BLaER1 (cell line): ENCODE data around the gene GCC2.
"Not testable (repeated sequence)": the region's sequence is repeated elsewhere in the genome, so short reads cannot be mapped to it uniquely, and the experiment has no call there.

Experiments used
- H3K27ac ChIP-seq: shearing (Covaris generic); formaldehyde crosslinking; 2 replicates; pipeline ENCODE4 v1.8.1; 2022
- H3K27me3 ChIP-seq: shearing (Covaris generic); formaldehyde crosslinking; 2 replicates; pipeline ENCODE4 v1.8.1; 2022
- H3K36me3 ChIP-seq: shearing (Covaris generic); formaldehyde crosslinking; 2 replicates; pipeline ENCODE4 v1.8.1; 2022
- H3K4me1 ChIP-seq: shearing (Covaris generic); formaldehyde crosslinking; 2 replicates; pipeline ENCODE4 v1.8.1; 2022
- H3K4me2 ChIP-seq: shearing (Covaris generic); formaldehyde crosslinking; 2 replicates; pipeline ENCODE4 v1.8.1; 2022
- H3K4me3 ChIP-seq: shearing (Covaris generic); formaldehyde crosslinking; 2 replicates; pipeline ENCODE4 v1.8.1; 2022
- H3K9ac ChIP-seq: shearing (Covaris generic); formaldehyde crosslinking; 2 replicates; pipeline ENCODE4 v1.8.1; 2022
- H3K9me3 ChIP-seq: shearing (Covaris generic); formaldehyde crosslinking; 2 replicates; pipeline ENCODE4 v1.8.1; 2022
- H4K20me1 ChIP-seq: shearing (Covaris generic); formaldehyde crosslinking; 2 replicates; pipeline ENCODE4 v1.8.1; 2022
- Cebpa-rat ChIP-seq: shearing (Covaris generic); IDR thresholded peaks from 2 replicates; pipeline ENCODE4 v1.8.1; 2022

GCC2 gene

DNA sequence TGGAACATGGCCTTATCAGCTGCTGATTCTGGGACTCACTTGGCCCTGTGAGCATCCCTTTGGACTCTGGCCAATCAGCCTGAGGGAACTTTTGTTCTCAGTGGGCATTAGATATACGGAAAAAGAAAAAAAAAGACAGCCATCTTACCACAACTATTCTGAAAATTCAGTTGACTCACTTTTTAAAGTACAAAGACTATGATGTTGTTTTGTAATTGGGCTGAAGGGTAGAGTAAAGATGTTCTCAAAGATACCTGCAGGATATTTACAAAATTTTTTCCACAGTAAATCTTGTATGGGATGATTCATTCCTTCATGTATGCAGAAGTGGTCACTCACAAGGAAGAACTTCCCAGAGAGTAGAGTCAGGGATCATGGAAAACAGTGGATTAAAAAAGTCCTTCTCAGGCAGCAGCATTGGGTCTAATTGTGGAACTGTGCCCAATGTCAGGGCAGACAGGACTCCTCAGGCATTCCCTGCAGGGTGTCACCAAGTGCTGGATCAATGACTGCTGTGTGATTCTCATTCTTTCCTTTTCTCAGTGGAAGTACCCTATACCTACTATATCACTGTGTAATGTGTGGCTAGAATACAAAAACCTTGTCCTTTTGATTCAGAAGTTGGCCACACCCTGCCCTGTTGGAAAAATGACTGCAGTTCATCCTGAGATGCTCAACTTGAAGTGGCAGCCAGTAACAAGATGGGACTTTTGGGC lies 35.9 kb upstream of the GCC2 start:
- no peaks in the 10 kb centered on the region for H4K20me1 ChIP-seq
- H3K36me3 ChIP-seq: no peaks in the 10 kb centered on the region
- no peak overlapping the region for H3K9ac ChIP-seq
- H3K27me3 ChIP-seq: no peaks in the 10 kb centered on the region
- H3K4me1 ChIP-seq: no peaks in the 10 kb centered on the region
- no peak overlapping the region for H3K4me2 ChIP-seq
- no peak overlapping the region for H3K27ac ChIP-seq
- H3K9me3 ChIP-seq: no peaks in the 10 kb centered on the region
- TF ChIP-seq Cebpa-rat: no peak
- no peak overlapping the region for H3K4me3 ChIP-seq

GRCh38 chr2:108413711-108414095 lies 35.3 kb upstream of the GCC2 start:
- TF ChIP-seq Cebpa-rat: no peak
- Histone ChIP-seq H3K27ac (no peak overlapping the region), H3K36me3 (no peaks in the 10 kb centered on the region), H3K4me3 (no peak overlapping the region), H3K4me2 (no peak overlapping the region), H4K20me1 (no peaks in the 10 kb centered on the region), H3K27me3 (no peaks in the 10 kb centered on the region), H3K4me1 (no peaks in the 10 kb centered on the region), H3K9ac (no peak overlapping the region), H3K9me3 (no peaks in the 10 kb centered on the region)

- Histone ChIP-seq H3K9me3 (no peaks in the 10 kb centered on the region), H3K4me1 (no peaks in the 10 kb centered on the region), H3K36me3 (no peaks in the 10 kb centered on the region), H3K4me2 (no peak overlapping the region), H3K27me3 (no peaks in the 10 kb centered on the region), H3K9ac (no peak overlapping the region), H3K4me3 (no peak overlapping the region), H4K20me1 (no peaks in the 10 kb centered on the region), H3K27ac (no peak overlapping the region)
- no peak for TF ChIP-seq Cebpa-rat
These were observed 34.6 kb upstream of the GCC2 start for GRCh38 chr2:108414256-108414876.

GRCh38 chr2:108414945-108415344 lies 34.1 kb upstream of the GCC2 start:
- Histone ChIP-seq H3K27ac (no peak overlapping the region), H3K9ac (no peak overlapping the region), H3K4me3 (no peak overlapping the region), H4K20me1 (no peaks in the 10 kb centered on the region), H3K4me1 (no peaks in the 10 kb centered on the region), H3K27me3 (no peaks in the 10 kb centered on the region), H3K4me2 (no peak overlapping the region), H3K9me3 (no peaks in the 10 kb centered on the region), H3K36me3 (no peaks in the 10 kb centered on the region)
- TF ChIP-seq Cebpa-rat: no peak

GRCh38 chr2:108417254-108417653 lies 31.8 kb upstream of the GCC2 start:
- H3K9ac ChIP-seq: no peak overlapping the region
- no peaks in the 10 kb centered on the region for H3K9me3 ChIP-seq
- no peaks in the 10 kb centered on the region for H3K36me3 ChIP-seq
- H3K27me3 ChIP-seq: no peaks in the 10 kb centered on the region
- H3K4me1 ChIP-seq: no peaks in the 10 kb centered on the region
- H3K4me2 ChIP-seq: no peak overlapping the region
- no peak overlapping the region for H3K27ac ChIP-seq
- H3K4me3 ChIP-seq: no peak overlapping the region
- no peak for TF ChIP-seq Cebpa-rat
- H4K20me1 ChIP-seq: no peaks in the 10 kb centered on the region

GRCh38 chr2:108418416-108418815 lies 30.6 kb upstream of the GCC2 start:
- Histone ChIP-seq H3K9me3 (no peaks in the 10 kb centered on the region), H3K27ac (no peak overlapping the region), H3K27me3 (no peaks in the 10 kb centered on the region), H3K4me3 (no peak overlapping the region), H3K9ac (no peak overlapping the region), H4K20me1 (no peaks in the 10 kb centered on the region), H3K4me2 (no peak overlapping the region), H3K4me1 (no peaks in the 10 kb centered on the region), H3K36me3 (no peaks in the 10 kb centered on the region)
- no peak for TF ChIP-seq Cebpa-rat

- no peaks in the 10 kb centered on the region for H4K20me1 ChIP-seq
- no peaks in the 10 kb centered on the region for H3K27me3 ChIP-seq
- no peak overlapping the region for H3K4me2 ChIP-seq
- H3K27ac ChIP-seq: no peak overlapping the region
- TF ChIP-seq Cebpa-rat: no peak
- no peak overlapping the region for H3K9ac ChIP-seq
- no peaks in the 10 kb centered on the region for H3K36me3 ChIP-seq
- no peak overlapping the region for H3K4me3 ChIP-seq
- H3K9me3 ChIP-seq: peaks cover 10% of the 10 kb centered on the region; the same call in 1 of the 2 replicates
- H3K4me1 ChIP-seq: no peaks in the 10 kb centered on the region
These were observed 25.9 kb upstream of the GCC2 start for GRCh38 chr2:108423067-108423466.

GRCh38 chr2:108423502-108424251 lies 25.3 kb upstream of the GCC2 start:
- H3K36me3 ChIP-seq: no peaks in the 10 kb centered on the region
- no peak overlapping the region for H3K4me3 ChIP-seq
- no peak overlapping the region for H3K27ac ChIP-seq
- H3K4me1 ChIP-seq: no peaks in the 10 kb centered on the region
- no peak overlapping the region for H3K9ac ChIP-seq
- H3K9me3 ChIP-seq: peaks cover 10% of the 10 kb centered on the region; the same call in 1 of the 2 replicates
- no peaks in the 10 kb centered on the region for H4K20me1 ChIP-seq
- H3K27me3 ChIP-seq: no peaks in the 10 kb centered on the region
- no peak overlapping the region for H3K4me2 ChIP-seq
- no peak for TF ChIP-seq Cebpa-rat

GRCh38 chr2:108428286-108429009 lies 20.6 kb upstream of the GCC2 start:
- Histone ChIP-seq H3K4me3 (no peak overlapping the region), H3K9ac (no peak overlapping the region), H3K9me3 (peaks cover 10% of the 10 kb centered on the region; the same call in 1 of the 2 replicates), H3K4me2 (no peak overlapping the region), H4K20me1 (no peaks in the 10 kb centered on the region), H3K4me1 (no peaks in the 10 kb centered on the region), H3K27me3 (no peaks in the 10 kb centered on the region), H3K36me3 (no peaks in the 10 kb centered on the region), H3K27ac (no peak overlapping the region)
- TF ChIP-seq Cebpa-rat: no peak

DNA sequence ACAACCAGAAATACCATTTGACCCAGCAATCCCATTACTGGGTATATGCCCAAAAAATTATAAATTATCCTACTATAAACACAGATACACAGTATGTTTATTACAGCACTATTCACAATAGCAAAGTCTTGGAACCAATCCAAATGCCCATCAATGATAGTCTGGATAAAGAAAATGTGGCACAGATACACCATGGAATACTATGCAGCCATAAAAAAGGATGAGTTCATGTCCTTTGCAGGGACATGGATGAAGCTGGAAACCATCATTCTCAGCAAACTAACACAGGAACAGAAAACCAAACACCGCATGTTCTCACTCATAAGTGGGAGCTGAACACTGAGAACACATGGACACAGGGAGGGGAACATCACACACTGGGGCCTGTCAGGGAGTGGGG lies 13.4 kb upstream of the GCC2 start:
- H3K36me3 ChIP-seq, H3K27ac ChIP-seq, H4K20me1 ChIP-seq, H3K4me2 ChIP-seq, H3K4me3 ChIP-seq, H3K27me3 ChIP-seq, H3K9ac ChIP-seq: not testable (repeated sequence)
- Histone ChIP-seq H3K9me3 (0 out of 2 replicates have a peak, but pooled peaks cover 14% of the 10 kb centered on the region), H3K4me1 (peaks cover 16% of the 10 kb centered on the region)
